ENCODE measurements around the gene ZNF600. TPM values are rescaled to one million over a fixed set of nuclear protein-coding genes. Genes with fewer than 3 reads are reported as not detected.
"Not testable (repeated sequence)": the region's sequence is repeated elsewhere in the genome, so short reads cannot be mapped to it uniquely, and the experiment has no call there.

The ZNF600 gene
- total RNA-seq, 1 experiment from 2014 or later, result 2.9 TPM

GRCh38 chr19:52782864-52783263, 3.7 kb downstream of the ZNF600 start:
- H3K27ac ChIP-seq; H3K4me1 ChIP-seq (replicated peaks); H3K9me3 ChIP-seq (replicated peaks); H3K27me3 ChIP-seq (replicated peaks); DNase-seq (ENCODE audit: low read depth in 1 of 2, low spot score in 2 of 2); H3K4me3 ChIP-seq; H3K36me3 ChIP-seq: not testable (repeated sequence)

- Histone ChIP-seq H3K36me3 (0 out of 2 replicates have a peak, but pooled peaks cover 3% of the 10 kb centered on the region), H3K9me3 (replicated peaks) (no peaks in the 10 kb centered on the region), H3K27me3 (replicated peaks) (no peaks in the 10 kb centered on the region), H3K27ac (no peak overlapping the region), H3K4me1 (replicated peaks) (no peaks in the 10 kb centered on the region), H3K4me3 (no peak overlapping the region)
- DNase-seq (ENCODE audit: low read depth in 1 of 2, low spot score in 2 of 2), result no peak
Observed at GRCh38 chr19:52778811-52779210, 7.8 kb downstream of the ZNF600 start.

- H3K27ac ChIP-seq; H3K36me3 ChIP-seq; H3K9me3 ChIP-seq (replicated peaks); H3K4me1 ChIP-seq (replicated peaks); H3K4me3 ChIP-seq; DNase-seq (ENCODE audit: low read depth in 1 of 2, low spot score in 2 of 2); H3K27me3 ChIP-seq (replicated peaks): not testable (repeated sequence)
Observed at GRCh38 chr19:52756447-52756846, 30.1 kb downstream of the ZNF600 start.

GRCh38 chr19:52749780-52750179, 36.8 kb downstream of the ZNF600 start:
- H3K4me1 ChIP-seq (replicated peaks), result no peaks in the 10 kb centered on the region
- H3K27ac ChIP-seq, result no peak overlapping the region
- H3K27me3 ChIP-seq (replicated peaks), result no peaks in the 10 kb centered on the region
- no peaks in the 10 kb centered on the region for H3K9me3 ChIP-seq (replicated peaks)
- no peaks in the 10 kb centered on the region for H3K36me3 ChIP-seq
- no peak for DNase-seq (ENCODE audit: low read depth in 1 of 2, low spot score in 2 of 2)
- H3K4me3 ChIP-seq, result no peak overlapping the region

GRCh38 chr19:52748336-52748950, 38.1 kb downstream of the ZNF600 start:
- peak in 1 of 2 experiments; percentile 35 for DNase-seq (ENCODE audit: low read depth in 1 of 2, low spot score in 2 of 2)
- no peaks in the 10 kb centered on the region for H3K27me3 ChIP-seq (replicated peaks)

GRCh38 chr19:52745919-52746318, 40.7 kb downstream of the ZNF600 start:
- not testable (repeated sequence) for H3K4me3 ChIP-seq; H3K27me3 ChIP-seq (replicated peaks); H3K9me3 ChIP-seq (replicated peaks); H3K4me1 ChIP-seq (replicated peaks); H3K36me3 ChIP-seq; H3K27ac ChIP-seq
- DNase-seq (ENCODE audit: low read depth in 1 of 2, low spot score in 2 of 2), result peak in 1 of 2 experiments; percentile 55

More at GRCh38 chr19:52748336-52748950, 38.1 kb downstream of the ZNF600 start:
- H3K4me3 ChIP-seq, result no peak overlapping the region
- no peaks in the 10 kb centered on the region for H3K9me3 ChIP-seq (replicated peaks)
- no peaks in the 10 kb centered on the region for H3K4me1 ChIP-seq (replicated peaks)
- no peaks in the 10 kb centered on the region for H3K36me3 ChIP-seq
- H3K27ac ChIP-seq, result no peak overlapping the region

GRCh38 chr19:52743091-52743490, 43.5 kb downstream of the ZNF600 start:
- Histone ChIP-seq H3K4me1 (replicated peaks) (no peaks in the 10 kb centered on the region), H3K9me3 (replicated peaks) (no peaks in the 10 kb centered on the region; the same call in 1 of the 2 replicates), H3K27me3 (replicated peaks) (no peaks in the 10 kb centered on the region), H3K4me3 (no peak overlapping the region), H3K36me3 (no peaks in the 10 kb centered on the region), H3K27ac (no peak overlapping the region)
- no peak for DNase-seq (ENCODE audit: low read depth in 1 of 2, low spot score in 2 of 2)

GRCh38 chr19:52742516-52742915, 44.1 kb downstream of the ZNF600 start:
- Histone ChIP-seq H3K36me3 (no peaks in the 10 kb centered on the region), H3K27ac (no peak overlapping the region), H3K4me3 (no peak overlapping the region), H3K4me1 (replicated peaks) (no peaks in the 10 kb centered on the region), H3K9me3 (replicated peaks) (no peaks in the 10 kb centered on the region; the same call in 1 of the 2 replicates), H3K27me3 (replicated peaks) (no peaks in the 10 kb centered on the region)
- DNase-seq (ENCODE audit: low read depth in 1 of 2, low spot score in 2 of 2), result no peak

GRCh38 chr19:52741951-52742485, 44.6 kb downstream of the ZNF600 start:
- Histone ChIP-seq H3K4me1 (replicated peaks) (no peaks in the 10 kb centered on the region), H3K9me3 (replicated peaks) (no peaks in the 10 kb centered on the region; the same call in 1 of the 2 replicates), H3K27ac (no peak overlapping the region), H3K36me3 (no peaks in the 10 kb centered on the region), H3K27me3 (replicated peaks) (no peaks in the 10 kb centered on the region), H3K4me3 (no peak overlapping the region)
- no peak for DNase-seq (ENCODE audit: low read depth in 1 of 2, low spot score in 2 of 2)

GRCh38 chr19:52741371-52741770, 45.2 kb downstream of the ZNF600 start:
- H3K27ac ChIP-seq; H3K9me3 ChIP-seq (replicated peaks); H3K36me3 ChIP-seq; H3K27me3 ChIP-seq (replicated peaks); H3K4me1 ChIP-seq (replicated peaks); DNase-seq (ENCODE audit: low read depth in 1 of 2, low spot score in 2 of 2); H3K4me3 ChIP-seq: not testable (repeated sequence)

GRCh38 chr19:52739576-52739975, 47.0 kb downstream of the ZNF600 start:
- Histone ChIP-seq H3K27ac (no peak overlapping the region), H3K36me3 (peaks cover 3% of the 10 kb centered on the region), H3K4me1 (replicated peaks) (peaks cover 5% of the 10 kb centered on the region; the same call in 1 of the 2 replicates), H3K4me3 (no peak overlapping the region), H3K27me3 (replicated peaks) (no peaks in the 10 kb centered on the region), H3K9me3 (replicated peaks) (peaks cover 4% of the 10 kb centered on the region; the same call in 1 of the 2 replicates)
- DNase-seq (ENCODE audit: low read depth in 1 of 2, low spot score in 2 of 2), result no peak

- Histone ChIP-seq H3K4me1 (replicated peaks) (peaks cover 5% of the 10 kb centered on the region; the same call in 1 of the 2 replicates), H3K9me3 (replicated peaks) (peaks cover 4% of the 10 kb centered on the region; the same call in 1 of the 2 replicates), H3K27me3 (replicated peaks) (no peaks in the 10 kb centered on the region), H3K27ac (peak overlapping the region; percentile 16; the same call in 1 of the 2 replicates), H3K36me3 (peaks cover 7% of the 10 kb centered on the region), H3K4me3 (no peak overlapping the region)
- DNase-seq (ENCODE audit: low read depth in 1 of 2, low spot score in 2 of 2), result no peak
Observed at GRCh38 chr19:52735734-52736133, 50.9 kb downstream of the ZNF600 start.

- Histone ChIP-seq H3K36me3 (peaks cover 7% of the 10 kb centered on the region), H3K9me3 (replicated peaks) (peaks cover 4% of the 10 kb centered on the region; the same call in 1 of the 2 replicates), H3K27ac (peak within 1 kb of the TSS; percentile 60), H3K4me1 (replicated peaks) (peaks cover 5% of the 10 kb centered on the region; the same call in 1 of the 2 replicates), H3K27me3 (replicated peaks) (no peaks in the 10 kb centered on the region), H3K4me3 (peak within 1 kb of the TSS; percentile 71)
- DNase-seq (ENCODE audit: low read depth in 1 of 2, low spot score in 2 of 2), result peak; percentile 91 to 97
Observed at GRCh38 chr19:52734893-52735661, 51.5 kb downstream of the ZNF600 start, which contains the start of gene ZNF611. ZNF611 (minus strand) TSS chr19:52735044; CDS start chr19:52715894, 19,150 bp downstream.
